Bronchial epithelial cell (primary cell): ENCODE measurements around the gene ORAI3. TPM values are rescaled to one million over a fixed set of nuclear protein-coding genes. Genes with fewer than 3 reads are reported as not detected.

Experiments
- DNase-seq: peaks from one replicate; pipeline ENCODE4 v3.0.0-alpha.2; 2010; ENCODE audit warnings: low read depth
- FAIRE-seq: peaks from 2 replicates; lab custom pipeline; 2011; peaks lifted over from hg19 to GRCh38; lab: Jason Lieb, UNC
- H3K27me3 ChIP-seq: 2 replicates; pipeline ENCODE4 v1.5.1; 2011; ENCODE audit warnings: low read length; ENCODE audit not compliant: control insufficient read depth, insufficient read depth
- H3K36me3 ChIP-seq: 2 replicates; pipeline ENCODE4 v1.5.1; 2011; ENCODE audit warnings: low read length; ENCODE audit not compliant: control insufficient read depth, insufficient read depth
- H3K4me3 ChIP-seq: 2 replicates; pipeline ENCODE4 v1.5.1; 2011; ENCODE audit warnings: mild to moderate bottlenecking, low read depth, low read length, control low read depth
- CTCF ChIP-seq: IDR thresholded peaks from 2 replicates; pipeline ENCODE4 v1.5.1; 2011; ENCODE audit warnings: mild to moderate bottlenecking, moderate library complexity, low read length, control low read depth, inconsistent platforms; ENCODE audit not compliant: insufficient read depth, severe bottlenecking
- total RNA-seq: library from RNA; depleted of rRNA; stranded (reverse); fragments of >200 nt; gene quantifications from 2 replicates; pipeline ENCODE4 v1.2.1, GENCODE V29; 2014

ORAI3 gene
- total RNA-seq, 1 donor from 2014 or later, result 16.6 TPM

GRCh38 chr16:30992276-30992780 is 43.5 kb downstream of the ORAI3 start:
- Histone ChIP-seq H3K27me3 (no peaks in the 10 kb centered on the region), H3K36me3 (no peaks in the 10 kb centered on the region), H3K4me3 (no peak overlapping the region)
- DNase-seq, result no peak
- no peak for FAIRE-seq
- no peak for TF ChIP-seq CTCF

GRCh38 chr16:30992931-30993816 is 44.3 kb downstream of the ORAI3 start:
- H3K27me3 ChIP-seq, result no peaks in the 10 kb centered on the region
- DNase-seq (no peak), FAIRE-seq (no peak)
- no peak overlapping the region for H3K4me3 ChIP-seq
- no peak for TF ChIP-seq CTCF
- no peaks in the 10 kb centered on the region for H3K36me3 ChIP-seq

- no peak for DNase-seq
- TF ChIP-seq CTCF, result no peak
- Histone ChIP-seq H3K4me3 (no peak overlapping the region), H3K27me3 (no peaks in the 10 kb centered on the region), H3K36me3 (no peaks in the 10 kb centered on the region)
- no peak for FAIRE-seq
Observed at GRCh38 chr16:30995927-30996323, 47.1 kb downstream of the ORAI3 start.

- no peak for FAIRE-seq
- H3K27me3 ChIP-seq, result no peaks in the 10 kb centered on the region
- TF ChIP-seq CTCF, result no peak
- H3K36me3 ChIP-seq, result no peaks in the 10 kb centered on the region
- H3K4me3 ChIP-seq, result peak overlapping the region; percentile 49
- peak; percentile 13 for DNase-seq
Observed at GRCh38 chr16:30996324-30996984, 47.6 kb downstream of the ORAI3 start.

- H3K36me3 ChIP-seq, result no peaks in the 10 kb centered on the region
- no peak for FAIRE-seq
- no peaks in the 10 kb centered on the region for H3K27me3 ChIP-seq
- peak; percentile 55 for DNase-seq
- no peak for TF ChIP-seq CTCF
- H3K4me3 ChIP-seq, result peak overlapping the region; percentile 49
Observed at GRCh38 chr16:30996985-30997724, 48.3 kb downstream of the ORAI3 start.
